GM10847 (cell line): ENCODE measurements around the gene NTNG2.

Source experiments
- POLR2A ChIP-seq: IDR thresholded peaks from 2 replicates; pipeline ENCODE4 v1.6.1; 2011; ENCODE audit not compliant: insufficient read length; ENCODE audit errors: extremely low read depth

Gene NTNG2

DNA sequence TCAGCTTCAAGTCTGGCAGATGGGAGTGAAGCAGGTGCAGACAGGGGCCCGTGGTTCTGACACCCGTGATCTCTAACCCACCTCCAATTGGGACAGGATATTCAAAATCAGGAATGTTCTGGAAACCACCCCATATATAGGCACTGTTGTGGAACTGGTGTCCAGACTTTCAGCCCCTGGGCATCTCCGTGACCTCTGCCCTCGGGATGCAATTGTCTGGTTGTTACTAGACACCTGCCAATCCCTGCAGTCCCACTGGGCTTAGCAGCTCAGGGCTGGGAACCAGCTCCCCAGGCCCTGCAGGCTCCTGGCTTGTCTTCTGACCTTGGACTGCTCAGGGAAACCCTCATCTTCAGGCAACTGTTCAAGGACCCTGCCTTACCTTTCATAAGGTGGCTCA is 38.8 kb downstream of the NTNG2 start:
- no peak for TF ChIP-seq POLR2A

DNA sequence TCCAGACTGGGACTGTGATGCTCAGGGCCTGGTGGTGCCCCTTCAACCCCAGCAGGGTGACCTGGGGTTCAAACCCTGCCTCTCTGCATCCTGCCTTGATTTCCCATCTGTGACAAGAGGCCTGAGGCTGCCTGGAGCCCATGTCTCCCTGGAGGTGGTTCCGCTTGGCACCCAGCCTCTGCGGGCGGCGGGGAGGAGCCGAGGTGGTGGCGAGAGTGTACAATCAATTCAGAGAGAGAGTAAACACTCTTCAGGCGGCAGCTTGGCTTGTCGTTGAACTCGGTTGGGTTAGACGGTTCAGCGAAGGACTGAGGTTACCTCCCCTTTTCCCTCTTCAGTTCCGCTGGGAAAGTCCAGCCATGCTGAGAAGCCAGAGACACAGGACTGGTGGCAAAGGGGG is 39.3 kb downstream of the NTNG2 start:
- TF ChIP-seq POLR2A: no peak

- TF ChIP-seq POLR2A: no peak
Measured at GRCh38 chr9:132201780-132202703, 40.2 kb downstream of the NTNG2 start.

DNA sequence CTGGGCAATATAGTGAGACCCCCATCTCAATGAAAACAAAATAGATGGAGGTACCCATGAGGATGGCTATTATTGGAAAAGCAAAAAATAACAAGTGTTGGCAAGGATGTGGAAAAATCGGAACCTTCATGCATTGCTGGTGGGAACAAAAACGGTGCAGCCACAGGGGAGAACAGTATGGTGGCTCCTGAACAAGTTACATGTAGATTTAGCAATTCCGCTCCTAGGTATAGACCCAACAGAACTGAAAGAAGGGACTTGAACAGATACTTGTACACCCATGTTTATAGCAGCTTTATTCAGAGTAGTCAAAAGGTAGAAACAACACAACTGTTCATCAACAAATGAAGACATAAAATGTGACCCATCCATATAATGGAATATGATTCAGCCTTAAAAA is 43.0 kb downstream of the NTNG2 start:
- no peak for TF ChIP-seq POLR2A

GRCh38 chr9:132207215-132207614 is 45.4 kb downstream of the NTNG2 start:
- no peak for TF ChIP-seq POLR2A

DNA sequence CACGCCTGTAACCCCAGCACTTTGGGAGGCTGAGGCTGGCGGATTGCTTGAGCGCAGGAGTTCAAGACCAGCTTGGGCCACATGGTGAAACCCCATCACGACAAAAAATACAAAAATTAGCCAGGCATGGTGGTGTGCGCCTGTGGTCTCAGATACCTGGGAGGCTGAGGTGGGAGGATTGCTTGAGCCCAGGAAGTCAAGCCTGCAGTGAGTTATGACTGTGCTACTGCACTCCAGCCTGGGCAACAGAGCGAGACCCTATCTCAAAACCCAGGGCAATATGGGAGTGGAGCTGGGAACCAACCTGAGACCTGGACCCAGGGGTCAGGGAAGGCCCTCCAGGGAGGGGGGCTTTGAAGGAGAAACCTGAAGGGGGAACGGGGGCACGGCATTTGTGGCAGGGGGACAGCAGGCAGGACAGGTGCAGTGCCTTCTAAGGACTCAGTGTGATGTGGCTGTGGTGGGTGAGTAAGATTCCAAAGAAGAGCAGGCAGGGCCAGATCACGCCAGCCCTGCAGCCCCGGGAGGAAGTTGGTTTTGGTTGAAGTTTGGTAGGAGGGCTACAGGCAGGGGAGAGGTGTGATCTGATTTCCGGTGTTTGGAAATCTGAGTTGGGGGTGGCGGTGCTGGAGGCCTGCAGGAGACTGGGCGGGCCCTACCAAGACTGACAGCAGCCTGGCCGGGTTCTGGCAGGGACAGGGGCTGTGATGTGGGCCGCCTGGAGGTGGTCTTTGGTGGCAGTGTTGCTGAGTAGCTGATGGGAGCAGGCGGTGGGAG is 46.2 kb downstream of the NTNG2 start:
- no peak for TF ChIP-seq POLR2A

GRCh38 chr9:132209228-132209627 is 47.4 kb downstream of the NTNG2 start:
- no peak for TF ChIP-seq POLR2A

- TF ChIP-seq POLR2A: no peak
Measured at GRCh38 chr9:132210472-132211145, 48.8 kb downstream of the NTNG2 start.

- no peak for TF ChIP-seq POLR2A
Measured at GRCh38 chr9:132211570-132211969, 49.7 kb downstream of the NTNG2 start.

GRCh38 chr9:132214027-132214622 is 52.3 kb downstream of the NTNG2 start:
- TF ChIP-seq POLR2A: no peak

GRCh38 chr9:132216861-132217619 is 55.2 kb downstream of the NTNG2 start:
- TF ChIP-seq POLR2A: no peak

GRCh38 chr9:132218208-132218607 is 56.4 kb downstream of the NTNG2 start:
- no peak for TF ChIP-seq POLR2A

DNA sequence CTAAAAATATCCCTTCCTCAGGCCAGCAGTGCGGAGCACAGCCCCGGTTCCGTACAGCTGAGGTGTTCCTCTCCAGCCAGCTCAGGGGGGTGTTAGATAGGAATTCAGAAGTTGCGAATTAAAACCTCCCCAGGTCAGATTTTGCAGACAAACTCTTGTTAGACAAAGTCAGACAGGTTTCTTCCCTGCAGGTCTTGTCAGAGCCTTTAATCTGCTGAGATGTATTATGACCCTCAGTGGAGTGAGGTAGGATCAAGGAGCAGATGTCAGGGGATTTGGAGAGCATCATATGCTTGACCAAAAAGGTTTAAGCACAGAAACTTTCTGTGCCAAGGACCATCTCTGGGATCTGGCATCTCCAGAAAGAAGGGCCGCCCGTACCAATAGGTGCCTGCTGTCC is 60.1 kb downstream of the NTNG2 start:
- no peak for TF ChIP-seq POLR2A

GRCh38 chr9:132224645-132225044 is 62.8 kb downstream of the NTNG2 start:
- TF ChIP-seq POLR2A: no peak
